HFF-Myc (cell line): Measurements from ENCODE around the gene GABBR2.
"Not testable (repeated sequence)": the region's sequence is repeated elsewhere in the genome, so short reads cannot be mapped to it uniquely, and the experiment has no call there.

Experiments used
- DNase-seq: peaks from one replicate; pipeline ENCODE4 v3.0.0-alpha.2; 2011; ENCODE audit warnings: low read depth; ENCODE audit errors: extremely low read depth
- H3K4me3 ChIP-seq: replicated peaks from 2 replicates; pipeline ENCODE4 v1.5.1; 2011; ENCODE audit warnings: low read depth, mild to moderate bottlenecking, control low read depth, low read length
- CTCF ChIP-seq: IDR thresholded peaks from 2 replicates; pipeline ENCODE4 v1.5.1; 2012; ENCODE audit warnings: mild to moderate bottlenecking, low read depth, low read length, control low read depth; ENCODE audit errors: missing control alignments

Gene GABBR2

GRCh38 chr9:98688710-98689495 is 19.8 kb downstream of the GABBR2 start:
- no peak for DNase-seq

GRCh38 chr9:98687911-98688310 is 20.8 kb downstream of the GABBR2 start:
- TF ChIP-seq CTCF = no peak
- no peak overlapping the region for H3K4me3 ChIP-seq
- no peak for DNase-seq

More at GRCh38 chr9:98688710-98689495, 19.8 kb downstream of the GABBR2 start:
- H3K4me3 ChIP-seq = no peak overlapping the region
- no peak for TF ChIP-seq CTCF

- H3K4me3 ChIP-seq = no peak overlapping the region
- TF ChIP-seq CTCF = no peak
- DNase-seq = no peak
Measured at GRCh38 chr9:98686961-98687855, 21.5 kb downstream of the GABBR2 start.

GRCh38 chr9:98684816-98685215 is 23.9 kb downstream of the GABBR2 start:
- not testable (repeated sequence) for H3K4me3 ChIP-seq, DNase-seq

- no peak overlapping the region for H3K4me3 ChIP-seq
- peak; percentile 71 for TF ChIP-seq CTCF
- DNase-seq = no peak
Measured at GRCh38 chr9:98678244-98678842, 30.4 kb downstream of the GABBR2 start.

GRCh38 chr9:98673681-98674080 is 35.1 kb downstream of the GABBR2 start:
- DNase-seq = no peak
- no peak overlapping the region for H3K4me3 ChIP-seq
- TF ChIP-seq CTCF = no peak
